T-helper 1 cell treated with Interleukin-12 subunit alpha and Interleukin-12 subunit beta and Interleukin-4 antibody, amounts not matched to agents 30 μg/mL and 1 μg/mL, for 36 hours (primary cell): ENCODE measurements around the gene NR3C2.

Experiments
- H3K27ac Mint-ChIP-seq: one replicate; pipeline ENCODE4 v1.8.0; 2021; ENCODE audit warnings: mild to moderate bottlenecking, mixed read lengths
- H3K27me3 Mint-ChIP-seq: one replicate; pipeline ENCODE4 v1.8.0; 2021; ENCODE audit warnings: low read depth, mixed read lengths
- H3K36me3 Mint-ChIP-seq: one replicate; pipeline ENCODE4 v1.8.0; 2021; ENCODE audit warnings: low read depth, mixed read lengths
- H3K4me1 Mint-ChIP-seq: one replicate; pipeline ENCODE4 v1.8.0; 2021; ENCODE audit warnings: low read depth, mixed read lengths
- H3K4me3 Mint-ChIP-seq: one replicate; pipeline ENCODE4 v1.8.0; 2021; ENCODE audit warnings: mild to moderate bottlenecking, moderate library complexity, mixed read lengths
- H3K9me3 Mint-ChIP-seq: one replicate; pipeline ENCODE4 v1.8.0; 2021; ENCODE audit warnings: mixed read lengths

The NR3C2 gene

DNA sequence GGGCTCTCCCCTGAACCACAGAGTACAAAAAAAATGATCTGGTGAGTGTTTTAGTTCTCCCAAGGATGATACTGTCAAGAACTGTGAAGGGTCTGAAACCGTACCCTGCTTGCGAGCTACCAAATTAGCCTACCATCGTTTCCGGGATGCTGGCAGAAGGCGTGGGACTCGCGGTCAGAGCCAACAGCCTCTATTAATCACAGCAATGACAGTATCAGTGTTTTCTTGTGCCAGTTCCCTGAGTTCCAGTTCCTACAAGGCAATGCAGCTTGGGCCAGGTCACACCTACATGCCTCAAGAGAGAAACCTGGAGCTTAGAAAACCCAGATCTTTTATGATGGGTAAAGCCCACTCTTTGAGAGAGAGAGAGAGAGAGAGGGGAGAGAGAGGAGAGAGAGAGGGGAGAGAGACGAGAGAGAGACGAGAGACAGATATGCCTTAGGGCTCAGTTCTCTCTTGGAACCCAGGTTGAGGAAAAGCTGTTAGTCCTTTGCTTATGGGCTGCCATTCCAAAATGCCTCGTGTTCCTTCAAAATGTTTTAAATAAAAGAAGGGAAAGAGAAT lies 382.5 kb downstream of the NR3C2 start:
- Mint-ChIP-seq H3K27me3 (no peaks in the 10 kb centered on the region), H3K27ac (peak overlapping the region; percentile 67), H3K4me3 (peak overlapping the region; percentile 69), H3K9me3 (no peaks in the 10 kb centered on the region), H3K36me3 (peaks cover 9% of the 10 kb centered on the region), H3K4me1 (peaks cover 40% of the 10 kb centered on the region)

DNA sequence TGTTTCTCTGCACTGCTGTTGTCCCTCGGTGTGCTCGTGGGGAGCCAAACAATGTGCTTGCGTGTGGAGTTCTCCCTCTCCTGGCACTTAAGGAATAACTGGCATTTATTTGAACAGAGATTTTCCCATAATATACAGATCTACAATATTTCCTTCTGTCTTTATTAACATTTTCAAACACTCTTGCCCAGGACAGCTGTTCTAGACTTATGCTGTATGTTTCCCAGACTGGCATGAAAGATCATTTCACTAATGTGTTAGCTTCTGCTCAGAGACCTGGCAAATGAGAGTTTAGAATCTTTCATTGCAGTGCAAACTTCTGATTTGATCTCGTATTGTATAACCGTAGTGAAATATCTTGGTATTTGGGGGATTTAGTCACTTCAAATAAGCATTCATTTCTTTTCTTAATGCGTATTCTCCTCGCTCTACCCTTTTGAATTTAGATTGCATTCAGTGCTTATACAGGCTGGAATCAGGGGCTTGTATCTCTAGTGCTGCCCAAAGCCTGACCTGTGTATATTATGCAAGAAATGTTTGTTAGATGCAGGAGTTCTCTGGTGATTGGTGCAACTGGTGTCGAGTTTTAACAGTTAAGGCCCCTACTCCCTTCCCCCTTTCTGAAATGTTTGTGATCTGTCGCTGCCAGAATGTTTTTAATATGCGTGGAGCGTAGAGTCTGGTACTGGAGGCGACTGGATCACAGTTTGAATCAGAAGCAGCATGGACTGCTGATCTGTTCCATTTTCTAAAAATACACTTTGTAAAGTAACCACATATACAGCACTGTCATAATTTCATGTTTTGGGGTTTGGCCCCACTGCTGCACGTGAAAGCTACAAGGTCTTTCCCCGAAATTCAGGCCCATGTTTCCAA lies 384.0 kb downstream of the NR3C2 start:
- Mint-ChIP-seq H3K27me3 (no peaks in the 10 kb centered on the region), H3K4me3 (no peak overlapping the region), H3K9me3 (no peaks in the 10 kb centered on the region), H3K27ac (no peak overlapping the region), H3K36me3 (peaks cover 8% of the 10 kb centered on the region), H3K4me1 (peaks cover 55% of the 10 kb centered on the region)

DNA sequence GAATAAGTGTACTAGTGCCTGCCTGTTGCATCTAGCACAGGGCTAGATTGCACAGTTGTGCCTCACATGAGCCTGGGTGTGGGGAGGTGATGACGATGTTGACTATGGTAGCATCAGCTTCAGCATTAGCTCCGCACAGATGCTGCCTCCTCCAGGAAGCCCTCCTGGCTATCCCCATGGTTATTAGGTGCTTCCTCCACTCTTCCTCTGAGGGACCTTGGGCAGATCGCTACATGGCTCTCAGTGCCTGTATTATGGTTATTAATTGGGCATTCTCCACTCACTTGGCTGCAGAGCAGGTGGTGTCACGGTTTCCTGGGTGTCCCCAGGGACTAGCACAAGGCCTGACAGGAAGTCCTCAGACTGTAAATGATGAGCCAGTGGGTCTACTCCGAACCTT lies 384.7 kb downstream of the NR3C2 start:
- H3K4me3 Mint-ChIP-seq: no peak overlapping the region
- H3K27ac Mint-ChIP-seq: no peak overlapping the region
- no peaks in the 10 kb centered on the region for H3K9me3 Mint-ChIP-seq
- no peaks in the 10 kb centered on the region for H3K27me3 Mint-ChIP-seq
- peaks cover 61% of the 10 kb centered on the region for H3K4me1 Mint-ChIP-seq
- H3K36me3 Mint-ChIP-seq: peaks cover 11% of the 10 kb centered on the region

DNA sequence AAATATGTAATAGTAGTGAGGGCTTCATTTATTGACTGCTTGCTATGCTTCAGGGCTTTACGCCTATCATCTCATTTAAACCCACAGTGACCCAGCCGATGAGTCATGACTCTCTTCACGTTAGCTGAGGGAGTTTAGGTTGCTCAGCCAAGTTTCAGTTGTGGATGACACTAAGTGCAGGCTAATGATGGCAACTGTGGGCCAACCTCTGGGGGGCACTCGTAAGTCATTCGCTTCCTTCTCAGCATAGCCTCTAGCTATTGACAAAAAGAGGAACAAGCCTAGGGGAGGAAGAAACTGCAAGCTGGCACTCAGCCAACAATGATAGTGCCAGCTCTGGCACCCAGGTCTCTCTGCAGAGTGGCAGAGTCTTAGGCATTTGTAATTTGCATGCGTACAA lies 385.3 kb downstream of the NR3C2 start:
- H3K4me1 Mint-ChIP-seq: peaks cover 66% of the 10 kb centered on the region
- H3K9me3 Mint-ChIP-seq: no peaks in the 10 kb centered on the region
- no peak overlapping the region for H3K4me3 Mint-ChIP-seq
- H3K27me3 Mint-ChIP-seq: no peaks in the 10 kb centered on the region
- peak overlapping the region; percentile 5 for H3K27ac Mint-ChIP-seq
- H3K36me3 Mint-ChIP-seq: peaks cover 12% of the 10 kb centered on the region

DNA sequence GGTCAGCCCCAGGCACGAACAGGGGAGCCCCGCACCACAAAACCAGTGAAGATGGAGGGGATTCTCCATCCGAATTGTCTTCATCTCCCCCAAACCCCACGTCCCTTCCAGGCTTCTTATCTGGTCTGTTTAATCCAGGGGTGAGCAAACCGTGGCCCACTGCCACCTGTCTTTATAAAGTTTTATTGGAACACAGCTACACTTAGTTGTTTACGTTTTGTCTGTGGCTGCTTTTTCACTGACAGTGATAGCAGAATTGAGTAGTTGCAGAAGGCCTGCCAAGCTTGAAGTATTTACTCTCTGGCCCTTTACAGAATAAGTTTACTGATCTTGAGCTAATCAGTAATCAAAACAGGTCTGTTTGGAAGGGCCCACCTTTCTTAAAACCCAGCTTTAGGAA lies 386.4 kb downstream of the NR3C2 start:
- Mint-ChIP-seq H3K9me3 (no peaks in the 10 kb centered on the region), H3K36me3 (peaks cover 12% of the 10 kb centered on the region), H3K4me3 (no peak overlapping the region), H3K27me3 (no peaks in the 10 kb centered on the region), H3K4me1 (peaks cover 63% of the 10 kb centered on the region), H3K27ac (no peak overlapping the region)

DNA sequence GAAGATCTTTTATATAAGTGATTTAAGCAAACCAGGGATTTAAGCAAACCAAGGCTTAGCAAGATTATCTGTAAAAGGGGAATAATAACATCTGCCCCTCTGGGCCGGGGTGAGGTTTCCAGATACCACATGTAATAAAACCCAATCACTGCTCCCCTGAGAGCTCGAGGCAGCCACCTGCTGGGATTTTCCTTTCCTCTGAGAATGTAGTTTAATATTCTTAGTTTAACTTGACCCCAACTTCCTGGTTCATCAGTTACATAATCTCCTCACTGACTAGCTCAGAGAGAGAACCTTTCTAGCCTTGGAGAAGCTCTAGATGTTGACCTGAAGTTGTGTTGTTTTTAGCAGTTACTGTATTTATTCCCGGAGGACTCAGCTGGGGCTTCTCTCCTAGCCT lies 387.9 kb downstream of the NR3C2 start:
- no peak overlapping the region for H3K4me3 Mint-ChIP-seq
- peak overlapping the region; percentile 45 for H3K27ac Mint-ChIP-seq
- no peaks in the 10 kb centered on the region for H3K9me3 Mint-ChIP-seq

DNA sequence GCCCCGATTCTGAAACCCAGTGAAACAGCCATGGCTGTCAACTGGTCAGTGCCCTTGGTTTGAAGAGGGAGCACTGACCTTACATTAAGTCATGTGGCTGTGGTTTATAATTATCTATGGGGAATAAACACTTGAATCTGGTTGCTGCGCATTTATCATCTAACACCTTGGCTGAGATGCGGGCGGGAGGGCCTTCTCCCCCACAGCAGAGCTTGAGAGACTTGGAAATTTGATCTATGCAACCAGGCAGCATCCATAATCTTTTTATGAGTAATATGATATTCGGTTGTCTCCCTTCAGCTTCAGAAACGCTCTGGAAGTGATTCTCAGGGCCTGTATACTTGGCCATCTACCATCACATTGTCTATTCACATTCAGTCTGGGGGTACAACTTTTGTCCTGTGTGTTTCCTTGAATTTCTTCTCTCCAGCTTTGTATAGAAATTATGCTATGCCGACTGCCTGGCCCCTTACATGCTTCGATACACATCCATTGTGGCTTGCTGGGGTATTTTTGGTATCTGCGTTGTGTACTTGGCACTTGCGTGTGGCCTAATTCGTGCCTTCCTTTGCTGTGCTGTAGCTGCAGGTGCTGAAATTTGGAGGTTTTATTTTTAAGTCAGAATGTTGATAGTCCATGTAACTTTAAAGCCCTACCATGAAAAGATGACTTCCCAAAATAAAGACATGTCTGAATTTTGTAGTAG lies 388.8 kb downstream of the NR3C2 start:
- Mint-ChIP-seq H3K27me3 (no peaks in the 10 kb centered on the region), H3K4me1 (peaks cover 50% of the 10 kb centered on the region), H3K27ac (no peak overlapping the region), H3K9me3 (no peaks in the 10 kb centered on the region), H3K4me3 (no peak overlapping the region), H3K36me3 (peaks cover 8% of the 10 kb centered on the region)

More for the DNA sequence above, 387.9 kb downstream of the NR3C2 start:
- Mint-ChIP-seq H3K36me3 (peaks cover 8% of the 10 kb centered on the region), H3K27me3 (no peaks in the 10 kb centered on the region), H3K4me1 (peaks cover 57% of the 10 kb centered on the region)

DNA sequence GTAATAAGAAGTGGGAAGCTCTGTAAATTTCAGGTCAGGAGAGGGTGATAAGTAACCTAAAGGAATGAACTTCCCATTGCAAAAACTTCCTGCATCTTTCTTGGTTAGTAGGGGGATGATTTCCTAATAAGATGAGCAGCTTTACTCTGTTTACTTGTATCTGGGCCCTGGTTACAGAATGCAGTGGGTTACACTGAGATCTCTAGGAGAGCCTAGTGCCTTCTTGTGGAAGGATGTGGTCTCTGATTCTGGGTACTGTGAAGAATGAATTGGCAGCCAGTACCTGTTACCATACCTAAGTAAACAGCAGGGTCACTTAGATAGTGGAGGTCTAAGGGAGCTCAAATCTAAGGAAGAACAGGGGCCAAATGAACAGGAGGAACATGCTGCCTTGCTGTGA lies 389.8 kb downstream of the NR3C2 start:
- H3K36me3 Mint-ChIP-seq: peaks cover 8% of the 10 kb centered on the region
- H3K27me3 Mint-ChIP-seq: no peaks in the 10 kb centered on the region
- H3K9me3 Mint-ChIP-seq: no peaks in the 10 kb centered on the region
- peak overlapping the region; percentile 41 for H3K4me3 Mint-ChIP-seq
- H3K4me1 Mint-ChIP-seq: peaks cover 48% of the 10 kb centered on the region
- peak overlapping the region; percentile 49 for H3K27ac Mint-ChIP-seq

DNA sequence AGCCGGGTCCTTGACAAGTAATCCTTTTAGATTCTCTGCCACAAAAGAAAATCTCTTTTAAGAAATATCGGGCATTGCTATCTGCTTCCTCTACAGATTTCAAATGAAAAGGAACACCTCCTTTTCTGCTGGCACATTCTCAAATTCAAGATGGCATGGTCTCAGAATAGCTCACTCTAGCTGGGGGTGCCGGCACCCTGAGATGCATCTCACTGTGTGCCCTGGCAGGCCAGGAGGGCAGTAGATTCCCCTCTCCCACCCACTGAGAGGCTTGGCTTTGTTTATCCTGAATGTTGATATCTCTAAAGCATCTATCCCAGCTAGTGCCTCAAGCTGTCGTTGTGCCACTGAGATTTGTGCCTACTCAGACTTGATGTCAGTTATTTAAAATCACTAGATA lies 390.8 kb downstream of the NR3C2 start:
- H3K4me1 Mint-ChIP-seq: peaks cover 37% of the 10 kb centered on the region
- no peak overlapping the region for H3K4me3 Mint-ChIP-seq
- no peaks in the 10 kb centered on the region for H3K27me3 Mint-ChIP-seq
- no peaks in the 10 kb centered on the region for H3K9me3 Mint-ChIP-seq
- peak overlapping the region; percentile 20 for H3K27ac Mint-ChIP-seq
- H3K36me3 Mint-ChIP-seq: peaks cover 7% of the 10 kb centered on the region

DNA sequence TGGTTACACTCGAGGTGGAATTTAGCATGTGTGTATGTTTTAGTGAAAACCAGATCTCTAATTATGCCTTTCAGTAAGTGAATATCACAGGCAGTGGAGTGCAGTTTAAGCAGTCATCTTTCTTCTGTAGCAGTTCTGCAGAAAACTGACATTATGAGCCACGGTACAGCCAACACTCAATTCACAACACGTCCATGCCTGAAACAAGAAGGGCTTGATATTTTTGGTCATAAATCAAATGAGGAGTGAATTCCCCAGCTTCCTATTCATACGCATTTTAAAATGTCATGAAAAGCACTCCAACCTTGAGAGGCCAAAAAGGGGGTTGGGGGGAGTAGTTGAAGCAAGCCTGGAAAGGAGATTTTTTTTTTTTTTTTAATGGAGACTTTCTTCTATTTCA lies 393.6 kb downstream of the NR3C2 start:
- H3K36me3 Mint-ChIP-seq: peaks cover 6% of the 10 kb centered on the region
- H3K4me1 Mint-ChIP-seq: peaks cover 23% of the 10 kb centered on the region
- no peaks in the 10 kb centered on the region for H3K9me3 Mint-ChIP-seq
- H3K4me3 Mint-ChIP-seq: no peak overlapping the region
- no peaks in the 10 kb centered on the region for H3K27me3 Mint-ChIP-seq
- no peak overlapping the region for H3K27ac Mint-ChIP-seq

DNA sequence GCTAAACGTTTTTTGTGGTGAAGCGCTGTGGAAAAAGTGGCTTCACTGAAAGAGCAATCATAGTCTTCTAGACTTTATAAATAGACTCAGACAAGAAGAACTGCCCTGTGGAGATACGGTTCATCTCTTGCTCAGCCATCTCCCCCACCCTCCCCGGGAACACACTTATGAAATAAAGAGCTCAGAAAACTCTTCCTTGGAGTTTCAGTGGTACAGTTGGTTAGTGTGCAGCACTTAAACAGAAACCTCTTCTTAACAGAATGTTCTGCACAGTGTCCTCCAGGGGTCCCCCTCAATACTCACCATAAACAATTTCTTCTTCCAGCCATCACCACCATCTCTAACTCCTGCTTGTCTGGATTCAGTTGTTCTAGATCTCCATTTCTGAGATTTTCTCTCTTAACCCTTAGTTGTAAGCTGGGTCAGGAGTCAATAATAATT lies 397.3 kb downstream of the NR3C2 start:
- Mint-ChIP-seq H3K36me3 (no peaks in the 10 kb centered on the region), H3K9me3 (no peaks in the 10 kb centered on the region), H3K27me3 (no peaks in the 10 kb centered on the region), H3K4me3 (no peak overlapping the region), H3K4me1 (peaks cover 2% of the 10 kb centered on the region), H3K27ac (no peak overlapping the region)

DNA sequence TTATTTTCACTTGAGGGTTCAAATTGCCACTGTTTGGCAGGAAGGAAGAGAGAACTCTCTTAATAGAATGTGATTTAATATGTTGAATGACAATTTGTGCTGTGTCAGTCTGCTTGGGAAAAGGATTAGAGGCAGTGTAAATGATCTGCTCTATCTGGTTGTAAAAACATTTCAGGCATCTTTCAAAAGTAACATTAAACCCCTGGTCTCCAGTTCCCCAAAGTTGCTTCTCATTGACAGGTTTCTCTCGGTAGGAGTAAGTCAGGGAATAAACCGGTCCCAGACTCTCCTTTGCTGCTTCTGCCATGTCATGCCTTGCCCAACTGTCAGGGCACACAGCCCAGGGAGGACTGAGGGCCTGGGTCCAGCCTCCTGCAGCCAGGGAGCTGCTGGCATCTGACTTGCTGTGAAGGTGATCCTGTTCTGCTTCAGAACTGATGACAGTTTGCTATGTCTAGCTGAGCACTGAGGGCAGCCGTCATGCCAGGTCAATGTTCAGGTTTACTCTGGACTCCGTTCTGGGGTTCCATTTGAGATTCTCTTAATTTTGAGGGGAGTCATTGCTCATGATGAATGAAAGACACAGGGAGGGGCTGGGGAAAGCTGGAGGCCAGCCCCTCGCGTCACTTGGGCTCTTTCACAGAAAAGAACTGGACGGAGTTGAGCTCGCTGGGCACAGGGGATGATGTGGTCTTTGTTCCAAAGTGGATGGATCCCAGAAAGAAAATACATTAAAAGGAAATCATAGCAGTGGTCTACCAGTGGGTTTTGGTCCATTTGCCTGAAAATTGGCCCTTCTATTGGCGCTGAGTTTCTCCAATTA lies 397.9 kb downstream of the NR3C2 start:
- Mint-ChIP-seq H3K4me3 (no peak overlapping the region), H3K36me3 (no peaks in the 10 kb centered on the region)

DNA sequence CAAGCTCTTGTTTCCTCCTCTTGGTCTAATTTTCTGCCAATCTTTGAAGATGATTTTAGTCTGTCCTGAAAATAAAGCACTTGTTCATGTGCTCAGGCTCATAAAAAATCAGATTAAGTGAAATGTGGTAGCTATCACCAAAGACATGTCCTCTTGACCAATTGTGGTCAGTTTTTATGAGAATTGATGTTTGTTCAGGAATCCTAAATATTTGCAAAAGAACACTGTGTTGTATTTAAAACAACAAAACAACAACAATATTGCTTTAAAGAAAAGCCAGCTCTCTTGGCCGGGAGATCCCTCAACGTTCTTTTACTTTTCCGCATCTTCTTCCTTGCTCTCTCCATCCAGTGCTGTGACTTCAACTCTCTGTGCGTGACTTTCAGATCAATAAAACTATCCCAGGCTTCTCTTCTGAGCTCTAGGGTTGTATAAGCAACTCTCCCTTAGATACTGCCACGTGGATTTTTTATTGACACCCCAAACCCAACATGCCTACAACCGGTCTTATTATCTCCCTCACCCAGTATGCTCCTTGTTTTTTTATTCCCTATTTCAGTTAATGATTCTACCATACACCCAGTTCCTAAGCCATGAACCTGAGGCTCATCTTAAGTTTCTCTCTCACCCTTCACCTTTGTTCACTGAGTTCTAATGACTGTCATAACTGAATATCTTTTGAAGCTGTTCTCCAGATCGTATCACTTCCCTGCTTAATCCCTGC lies 400.4 kb downstream of the NR3C2 start:
- H3K9me3 Mint-ChIP-seq: peaks cover under 1% of the 10 kb centered on the region
- H3K36me3 Mint-ChIP-seq: no peaks in the 10 kb centered on the region
- no peak overlapping the region for H3K27ac Mint-ChIP-seq
- H3K4me1 Mint-ChIP-seq: peaks cover 2% of the 10 kb centered on the region
- H3K4me3 Mint-ChIP-seq: no peak overlapping the region
- no peaks in the 10 kb centered on the region for H3K27me3 Mint-ChIP-seq

More for the DNA sequence above, 397.9 kb downstream of the NR3C2 start:
- no peaks in the 10 kb centered on the region for H3K27me3 Mint-ChIP-seq
- H3K9me3 Mint-ChIP-seq: no peaks in the 10 kb centered on the region
- peaks cover 2% of the 10 kb centered on the region for H3K4me1 Mint-ChIP-seq
- no peak overlapping the region for H3K27ac Mint-ChIP-seq

DNA sequence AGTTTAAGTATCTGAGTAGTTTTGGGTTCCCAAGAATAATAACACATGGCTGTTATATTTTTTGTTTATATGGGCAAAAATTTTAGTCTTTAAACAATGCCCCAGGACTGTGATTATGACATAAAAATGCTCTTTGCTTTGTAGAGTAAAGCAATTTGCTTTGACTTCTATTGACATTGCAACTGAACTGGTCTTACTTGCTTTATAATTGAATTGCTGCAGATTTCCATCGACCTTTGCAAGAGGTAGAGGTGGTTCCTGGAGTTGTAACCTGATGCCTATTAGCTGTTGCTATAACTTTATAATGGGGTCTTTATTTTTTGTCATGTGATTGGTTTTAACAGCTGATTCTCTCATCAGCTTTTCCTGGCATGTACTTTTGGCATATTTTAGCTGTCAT lies 407.4 kb downstream of the NR3C2 start:
- Mint-ChIP-seq H3K27ac (no peak overlapping the region), H3K4me1 (no peaks in the 10 kb centered on the region), H3K27me3 (no peaks in the 10 kb centered on the region), H3K9me3 (peaks cover 12% of the 10 kb centered on the region), H3K4me3 (no peak overlapping the region), H3K36me3 (peaks cover 2% of the 10 kb centered on the region)
